Measurements from ENCODE around the gene CTNND1. TPM values are rescaled to one million over a fixed set of nuclear protein-coding genes. Genes with fewer than 3 reads are reported as not detected.

The CTNND1 gene
- total RNA-seq, 1 donor from 2014 or later: 67.0 TPM

- ATAC-seq (no peak), DNase-seq (ENCODE audit: missing footprints) (no peak)
- intact Hi-C loops (cut with DNase I): no loop called here
Observed at GRCh38 chr11:57785072-57785471, 23.5 kb downstream of the CTNND1 start.

- intact Hi-C loops (cut with DNase I): no loop called here
- DNase-seq (ENCODE audit: missing footprints) (no peak), ATAC-seq (no peak)
Observed at GRCh38 chr11:57786436-57786835, 24.8 kb downstream of the CTNND1 start.

- DNase-seq (ENCODE audit: missing footprints) (no peak), ATAC-seq (no peak)
- intact Hi-C loops (cut with DNase I): no loop called here
Observed at GRCh38 chr11:57787006-57787604, 25.5 kb downstream of the CTNND1 start.

- DNase-seq (ENCODE audit: missing footprints) (no peak), ATAC-seq (peak; percentile 46)
- intact Hi-C loops (cut with DNase I): no loop called here
Observed at GRCh38 chr11:57787920-57788702, 26.5 kb downstream of the CTNND1 start.

GRCh38 chr11:57788703-57789088, 27.1 kb downstream of the CTNND1 start:
- ATAC-seq (no peak), DNase-seq (ENCODE audit: missing footprints) (no peak)
- intact Hi-C loops (cut with DNase I): no loop called here

- intact Hi-C loops (cut with DNase I): no loop called here
- ATAC-seq: no peak
- peak; percentile 68 for DNase-seq (ENCODE audit: missing footprints)
Observed at GRCh38 chr11:57791321-57792059, 29.9 kb downstream of the CTNND1 start.

- intact Hi-C loops (cut with DNase I): no loop called here
- peak; percentile 63 for ATAC-seq
Observed at GRCh38 chr11:57792060-57792541, 30.5 kb downstream of the CTNND1 start.

GRCh38 chr11:57792870-57793269, 31.3 kb downstream of the CTNND1 start:
- peak; percentile 64 for ATAC-seq
- intact Hi-C loops (cut with DNase I): no loop called here
- DNase-seq (ENCODE audit: missing footprints): no peak

More at GRCh38 chr11:57792060-57792541, 30.5 kb downstream of the CTNND1 start:
- peak; percentile 99 for DNase-seq (ENCODE audit: missing footprints)

GRCh38 chr11:57793351-57794115, 31.9 kb downstream of the CTNND1 start:
- ATAC-seq: no peak

GRCh38 chr11:57798905-57799559, 37.4 kb downstream of the CTNND1 start:
- intact Hi-C loops (cut with DNase I): loop anchor here (2.0 kb wide), 1 partner anchor 20 kb away; no protein-coding TSS in a partner anchor
- peak; percentile 70 for ATAC-seq
- DNase-seq (ENCODE audit: missing footprints): no peak

More at GRCh38 chr11:57793351-57794115, 31.9 kb downstream of the CTNND1 start:
- intact Hi-C loops (cut with DNase I): no loop called here
- no peak for DNase-seq (ENCODE audit: missing footprints)

GRCh38 chr11:57800444-57801182, 39.0 kb downstream of the CTNND1 start:
- peak; percentile 70 for ATAC-seq

GRCh38 chr11:57801183-57801485, 39.5 kb downstream of the CTNND1 start:
- intact Hi-C loops (cut with DNase I): loop anchor here (2.0 kb wide), 2 partner anchors 38 to 50 kb away; partner anchors contain the start of gene BTBD18
- no peak for ATAC-seq
- DNase-seq (ENCODE audit: missing footprints): no peak

More at GRCh38 chr11:57800444-57801182, 39.0 kb downstream of the CTNND1 start:
- intact Hi-C loops (cut with DNase I): loop anchor here (2.0 kb wide), 2 partner anchors 38 to 50 kb away; partner anchors contain the start of gene BTBD18
- no peak for DNase-seq (ENCODE audit: missing footprints)

- DNase-seq (ENCODE audit: missing footprints) (no peak), ATAC-seq (no peak)
- intact Hi-C loops (cut with DNase I): no loop called here
Observed at GRCh38 chr11:57802411-57802810, 40.8 kb downstream of the CTNND1 start.

GRCh38 chr11:57804466-57804865, 42.9 kb downstream of the CTNND1 start:
- ATAC-seq: no peak
- no peak for DNase-seq (ENCODE audit: missing footprints)
- intact Hi-C loops (cut with DNase I): no loop called here

- intact Hi-C loops (cut with DNase I): no loop called here
- DNase-seq (ENCODE audit: missing footprints) (no peak), ATAC-seq (peak; percentile 61)
Observed at GRCh38 chr11:57805780-57806179, 44.2 kb downstream of the CTNND1 start.

- no peak for ATAC-seq
- intact Hi-C loops (cut with DNase I): loop anchor here (10.0 kb wide), 1 partner anchor 128 kb away; no protein-coding TSS in a partner anchor
Observed at GRCh38 chr11:57812634-57813033, 51.0 kb downstream of the CTNND1 start.

GRCh38 chr11:57815476-57815875, 53.9 kb downstream of the CTNND1 start:
- intact Hi-C loops (cut with DNase I): loop anchor here (10.0 kb wide), 1 partner anchor 131 kb away; no protein-coding TSS in a partner anchor
- ATAC-seq (no peak), DNase-seq (ENCODE audit: missing footprints) (no peak)

More at GRCh38 chr11:57812634-57813033, 51.0 kb downstream of the CTNND1 start:
- DNase-seq (ENCODE audit: missing footprints): no peak

All from Right ventricle myocardium inferior (tissue), 1 donor.